ENCODE measurements around the gene PPCDC. TPM values are rescaled to one million over a fixed set of nuclear protein-coding genes. Genes with fewer than 3 reads are reported as not detected.
A peak's percentile ranks its signal among the peaks of the same experiment; 100 is the strongest.

PPCDC gene, protein sequence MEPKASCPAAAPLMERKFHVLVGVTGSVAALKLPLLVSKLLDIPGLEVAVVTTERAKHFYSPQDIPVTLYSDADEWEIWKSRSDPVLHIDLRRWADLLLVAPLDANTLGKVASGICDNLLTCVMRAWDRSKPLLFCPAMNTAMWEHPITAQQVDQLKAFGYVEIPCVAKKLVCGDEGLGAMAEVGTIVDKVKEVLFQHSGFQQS
- total RNA-seq, result 13.5 and 16.6 TPM in 2 replicates

DNA sequence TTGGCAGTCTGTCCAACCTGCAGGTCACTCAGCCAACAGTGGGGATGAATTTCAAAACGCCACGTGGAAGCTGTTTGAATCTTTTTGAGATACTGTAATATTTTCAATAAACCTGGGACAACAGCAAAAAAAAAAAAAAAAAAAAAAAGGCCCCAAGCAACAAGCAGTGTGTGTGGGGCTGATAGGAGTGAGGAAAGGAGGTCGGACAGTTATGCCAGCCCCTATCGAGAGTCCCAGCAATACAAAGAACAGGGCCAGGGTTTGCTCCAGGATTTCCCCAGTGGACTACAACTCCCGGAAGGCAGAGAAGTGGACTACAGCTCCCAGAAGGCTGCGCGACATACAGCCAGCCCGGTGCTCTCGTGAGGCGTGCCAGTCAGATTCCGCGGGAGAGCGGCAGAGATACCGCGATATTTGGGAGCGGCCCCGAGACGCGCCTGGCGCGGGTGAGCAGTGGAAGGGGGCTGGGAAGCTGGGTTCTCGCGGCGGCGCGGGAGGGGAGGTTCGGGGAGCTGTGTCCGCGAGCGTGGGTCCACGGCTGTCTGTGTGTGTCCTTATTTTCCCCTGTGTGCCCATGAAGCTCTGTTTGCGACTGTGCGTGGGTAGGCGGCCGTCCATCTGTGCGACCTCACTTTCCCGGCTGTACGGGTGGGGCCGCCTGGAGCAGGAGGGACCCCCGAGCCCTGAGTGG, at the start of gene PPCDC:
PPCDC (plus strand) TSS at position 410 of the 691 bp plus-strand sequence. CDS start 4,729 bp downstream, outside the sequence.
- H3K9me3 Mint-ChIP-seq, result no peaks in the 10 kb centered on the region
- H3K36me3 Mint-ChIP-seq (ENCODE audit: low read depth), result no peaks in the 10 kb centered on the region
- peaks cover 9% of the 10 kb centered on the region for H3K4me1 Mint-ChIP-seq
- peaks cover 6% of the 10 kb centered on the region for H3K27me3 Mint-ChIP-seq
- peak; percentile 82 for DNase-seq
- H3K27ac Mint-ChIP-seq, result peak within 1 kb of the TSS; percentile 86
- CTCF ChIA-PET, result interaction anchor here (0.7 to 1.6 kb wide), 3 partner anchors 20 to 388 kb away, joined by 4 to 9 read pairs (median 4); no protein-coding TSS in a partner anchor
- intact Hi-C loops (cut with micrococcal nuclease), result loop anchor here (1.0 to 10.0 kb wide), 7 partner anchors 14 to 429 kb away; partner anchors contain the start of genes C15orf39, RPP25, SCAMP5 and SIN3A
- peak; percentile 100 for ATAC-seq (ENCODE audit: low read depth)
- POLR2A ChIA-PET, result interaction anchor here (0.6 to 2.0 kb wide), 20 partner anchors 10 to 881 kb away, joined by 3 to 25 read pairs (median 6); partner anchors contain the start of genes C15orf39, MAN2C1, RPP25 and SIN3A
- H3K4me3 Mint-ChIP-seq, result peak within 1 kb of the TSS; percentile 95
- TF ChIP-seq, protein P1, sequence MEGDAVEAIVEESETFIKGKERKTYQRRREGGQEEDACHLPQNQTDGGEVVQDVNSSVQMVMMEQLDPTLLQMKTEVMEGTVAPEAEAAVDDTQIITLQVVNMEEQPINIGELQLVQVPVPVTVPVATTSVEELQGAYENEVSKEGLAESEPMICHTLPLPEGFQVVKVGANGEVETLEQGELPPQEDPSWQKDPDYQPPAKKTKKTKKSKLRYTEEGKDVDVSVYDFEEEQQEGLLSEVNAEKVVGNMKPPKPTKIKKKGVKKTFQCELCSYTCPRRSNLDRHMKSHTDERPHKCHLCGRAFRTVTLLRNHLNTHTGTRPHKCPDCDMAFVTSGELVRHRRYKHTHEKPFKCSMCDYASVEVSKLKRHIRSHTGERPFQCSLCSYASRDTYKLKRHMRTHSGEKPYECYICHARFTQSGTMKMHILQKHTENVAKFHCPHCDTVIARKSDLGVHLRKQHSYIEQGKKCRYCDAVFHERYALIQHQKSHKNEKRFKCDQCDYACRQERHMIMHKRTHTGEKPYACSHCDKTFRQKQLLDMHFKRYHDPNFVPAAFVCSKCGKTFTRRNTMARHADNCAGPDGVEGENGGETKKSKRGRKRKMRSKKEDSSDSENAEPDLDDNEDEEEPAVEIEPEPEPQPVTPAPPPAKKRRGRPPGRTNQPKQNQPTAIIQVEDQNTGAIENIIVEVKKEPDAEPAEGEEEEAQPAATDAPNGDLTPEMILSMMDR (IDR thresholded peaks at IDR 0.05), result no peak

DNA sequence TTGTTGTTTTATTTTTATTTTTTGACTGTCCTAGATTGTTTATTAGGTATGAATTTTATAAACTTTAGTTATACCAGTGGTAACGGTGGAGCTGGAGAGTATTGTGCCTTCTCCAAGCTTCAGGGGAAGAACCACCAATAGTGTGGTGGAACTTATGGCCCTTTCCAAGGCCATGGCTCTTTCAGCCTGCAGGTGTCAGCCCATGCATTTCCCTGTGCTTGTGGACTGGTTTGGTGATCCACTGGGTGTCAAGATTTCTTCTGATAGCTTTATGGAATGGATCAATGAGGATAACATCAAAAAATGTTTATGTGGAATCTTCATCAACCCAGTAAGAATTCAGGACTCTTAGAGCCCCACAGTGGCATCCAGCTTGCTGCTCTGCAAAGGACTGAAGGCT, 47.2 kb upstream of the PPCDC start:
- TF ChIP-seq, protein P1 (IDR thresholded peaks at IDR 0.05), result no peak
- POLR2A ChIA-PET, result no interaction called here
- Mint-ChIP-seq H3K9me3 (no peaks in the 10 kb centered on the region), H3K4me3 (no peak overlapping the region), H3K4me1 (no peaks in the 10 kb centered on the region), H3K27ac (no peak overlapping the region), H3K36me3 (ENCODE audit: low read depth) (no peaks in the 10 kb centered on the region), H3K27me3 (peaks cover 29% of the 10 kb centered on the region)
- no peak for DNase-seq
- no peak for ATAC-seq (ENCODE audit: low read depth)
- CTCF ChIA-PET, result no interaction called here
- intact Hi-C loops (cut with micrococcal nuclease), result no loop called here

DNA sequence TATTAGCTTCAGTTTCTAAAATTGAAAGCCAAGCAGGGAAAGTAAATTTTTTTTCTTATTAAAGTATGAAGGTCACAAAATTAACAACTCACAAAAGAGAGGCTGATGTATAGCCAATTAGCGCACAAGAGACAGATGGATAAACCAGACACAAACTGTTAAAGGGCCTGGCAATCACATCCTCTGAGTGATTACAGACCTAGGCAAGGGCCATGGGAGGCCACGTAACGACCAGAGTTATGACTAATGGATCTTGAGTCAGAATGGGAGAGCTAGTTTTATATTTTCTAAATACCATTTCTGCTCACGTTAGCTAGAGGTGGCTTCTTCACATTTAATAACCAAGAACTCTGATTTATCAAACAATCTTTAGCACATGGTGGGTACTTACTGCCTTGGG, 45.8 kb upstream of the PPCDC start:
- no peak for ATAC-seq (ENCODE audit: low read depth)
- Mint-ChIP-seq H3K9me3 (no peaks in the 10 kb centered on the region), H3K27me3 (peaks cover 31% of the 10 kb centered on the region), H3K27ac (no peak overlapping the region), H3K4me1 (no peaks in the 10 kb centered on the region), H3K36me3 (ENCODE audit: low read depth) (no peaks in the 10 kb centered on the region), H3K4me3 (no peak overlapping the region)
- no peak for DNase-seq
- ChIA-PET CTCF (no interaction called here), POLR2A (no interaction called here)
- TF ChIP-seq, protein P1 (IDR thresholded peaks at IDR 0.05), result no peak
- intact Hi-C loops (cut with micrococcal nuclease), result no loop called here

DNA sequence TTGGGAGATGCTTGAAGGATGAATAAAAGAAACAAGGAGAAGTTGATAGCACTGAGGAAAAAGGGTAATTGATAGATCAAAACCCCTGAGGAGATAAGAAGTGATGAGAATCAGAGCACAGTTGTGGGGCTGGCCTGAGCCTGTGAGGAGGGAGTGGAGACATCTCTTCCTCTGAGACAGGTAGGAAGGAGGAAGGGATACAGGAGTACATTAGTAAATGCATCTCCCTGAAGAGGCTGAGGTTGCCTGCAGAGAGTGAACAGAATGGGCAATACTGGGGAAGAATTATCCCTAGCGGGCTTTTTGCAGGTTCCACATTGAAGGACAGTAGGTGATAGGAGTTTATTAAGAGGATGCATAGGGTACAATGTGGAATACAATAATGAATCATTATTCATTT, 45.3 kb upstream of the PPCDC start:
- Mint-ChIP-seq H3K36me3 (ENCODE audit: low read depth) (no peaks in the 10 kb centered on the region), H3K9me3 (no peaks in the 10 kb centered on the region), H3K4me3 (no peak overlapping the region), H3K27ac (no peak overlapping the region), H3K27me3 (peaks cover 26% of the 10 kb centered on the region), H3K4me1 (no peaks in the 10 kb centered on the region)
- POLR2A ChIA-PET, result no interaction called here
- DNase-seq (no peak), ATAC-seq (ENCODE audit: low read depth) (no peak)
- intact Hi-C loops (cut with micrococcal nuclease), result no loop called here
- CTCF ChIA-PET, result no interaction called here
- TF ChIP-seq, protein P1 (IDR thresholded peaks at IDR 0.05), result no peak

DNA sequence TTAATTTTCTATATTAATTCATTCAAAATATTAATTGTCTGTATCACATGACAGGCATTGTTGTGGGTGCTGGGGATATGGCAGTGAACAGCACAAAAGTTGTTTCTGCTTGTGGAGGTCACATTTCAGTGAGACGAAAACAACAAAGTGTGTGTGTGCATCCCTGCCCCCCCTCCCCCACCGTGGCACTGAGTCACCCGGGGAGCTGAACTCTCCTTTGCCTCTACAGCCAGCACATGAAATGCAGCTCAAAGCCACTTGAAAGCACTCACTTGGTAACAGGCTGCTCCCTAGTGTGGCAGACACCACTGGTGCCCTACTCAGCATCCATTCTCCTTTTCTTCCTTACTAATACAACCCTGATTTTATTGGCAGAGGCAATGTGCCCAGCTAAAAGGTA, 44.9 kb upstream of the PPCDC start:
- POLR2A ChIA-PET, result interaction anchor here (0.7 kb wide), 1 partner anchor 359 kb away, joined by 8 read pairs; no protein-coding TSS in a partner anchor
- CTCF ChIA-PET, result no interaction called here
- ATAC-seq (ENCODE audit: low read depth) (no peak), DNase-seq (no peak)
- Mint-ChIP-seq H3K4me3 (no peak overlapping the region), H3K36me3 (ENCODE audit: low read depth) (no peaks in the 10 kb centered on the region), H3K9me3 (no peaks in the 10 kb centered on the region), H3K27me3 (peaks cover 24% of the 10 kb centered on the region), H3K27ac (no peak overlapping the region), H3K4me1 (no peaks in the 10 kb centered on the region)
- TF ChIP-seq, protein P1 (IDR thresholded peaks at IDR 0.05), result no peak
- intact Hi-C loops (cut with micrococcal nuclease), result no loop called here
